HCT116 (cell line): ENCODE data around the gene DPF1. TPM values are rescaled to one million over a fixed set of nuclear protein-coding genes. Genes with fewer than 3 reads are reported as not detected.

Source experiments
- ATAC-seq: fragments of 200-7000 bp; cut with Tn5 transposase; 2 replicates; pipeline ENCODE4 v1.9.1; 2020; ENCODE audit warnings: mild to moderate bottlenecking, moderate library complexity
- BruUV-seq: library from RNA; stranded (reverse); fragments of 400-500 nt; replicated peaks from 2 replicates; lab custom pipeline; 2021; lab: Mats Ljungman, UMichigan
- CTCF ChIA-PET: fragments of 300-600 bp; sonication (Branson Sonifier 250); formaldehyde crosslinking; loops from one replicate; lab custom pipeline; 2021; ENCODE audit warnings: antibody characterized with exemption; lab: Charles Lee
- POLR2A ChIA-PET: fragments of 300-600, 350-600 bp; sonication (Branson Sonifier 250); formaldehyde crosslinking; loops from one replicate; lab custom pipeline; 2021; ENCODE audit warnings: antibody characterized with exemption; lab: Charles Lee
- RAD21 ChIA-PET, 2 experiments: fragments of 300-600 bp; sonication (Branson Sonifier 250); formaldehyde crosslinking; loops; one replicate each; lab custom pipeline; 2023; ENCODE audit warnings: low total read pairs in 2 of 2; ENCODE audit not compliant: uncharacterized antibody in 2 of 2, unreplicated experiment in 2 of 2, low non-redundant PET in 1 of 2; lab: Charles Lee
- DNase-seq: peaks from one replicate; pipeline ENCODE4 v3.0.0-alpha.2; 2010; ENCODE audit warnings: low read depth, low spot score
- H2AFZ ChIP-seq: fragments of 200-600 bp; shearing (Covaris generic), sonication (generic); 2 replicates; pipeline ENCODE4 v1.6.1; 2017; ENCODE audit warnings: low read depth, mixed run types, mixed read lengths, antibody characterized with exemption, low read length; ENCODE audit not compliant: poor library complexity, severe bottlenecking
- H3K27ac ChIP-seq: 2 replicates; pipeline ENCODE4 v1.5.1; 2012; ENCODE audit warnings: low read depth, low read length
- H3K27me3 ChIP-seq: fragments of 200-600 bp; sonication (generic); 2 replicates; pipeline ENCODE4 v1.6.1; 2016; ENCODE audit warnings: mixed run types, low read length, mixed read lengths; ENCODE audit not compliant: insufficient read depth
- H3K36me3 ChIP-seq, 2 experiments: fragments of 200-500 bp in 1 of 2; fragments of 200-600 bp in 1 of 2; sonication (Bioruptor generic) in 1 of 2; sonication (generic) in 1 of 2; 2 replicates each; pipeline versions ENCODE4 v1.5.1 to v1.6.1; 2014 to 2016; ENCODE audit warnings: low read length in 2 of 2, inconsistent platforms in 1 of 2, mixed read lengths in 1 of 2, mixed run types in 1 of 2; ENCODE audit not compliant: insufficient read depth in 2 of 2, control insufficient read depth in 1 of 2
- H3K4me1 ChIP-seq, 2 experiments: fragments of 200-600 bp in 1 of 2; sonication (generic) in 1 of 2; 2 replicates each; pipeline versions ENCODE4 v1.5.1 to v1.6.1; 2012 to 2017; ENCODE audit warnings: low read length in 2 of 2, inconsistent platforms in 1 of 2, mild to moderate bottlenecking in 1 of 2, mixed read lengths in 1 of 2, mixed run types in 1 of 2, moderate library complexity in 1 of 2; ENCODE audit not compliant: insufficient read depth in 2 of 2, control insufficient read depth in 1 of 2
- H3K4me2 ChIP-seq: fragments of 200-600 bp; sonication (generic); 2 replicates; pipeline ENCODE4 v1.6.1; 2017; ENCODE audit warnings: mixed run types, low read length, mixed read lengths
- H3K4me3 ChIP-seq, 2 experiments: fragments of 200-600 bp in 1 of 2; sonication (generic) in 1 of 2; replicated peaks in 1 of 2; 2 replicates each; pipeline ENCODE4 v1.5.1; 2011 to 2016; ENCODE audit warnings: low read length in 2 of 2, control low read depth in 1 of 2, low read depth in 1 of 2, mild to moderate bottlenecking in 1 of 2, mixed read lengths in 1 of 2, mixed run types in 1 of 2
- H3K79me2 ChIP-seq: fragments of 200-600 bp; sonication (generic); 2 replicates; pipeline ENCODE4 v1.6.1; 2017; ENCODE audit warnings: mild to moderate bottlenecking, mixed run types, low read length, moderate library complexity, mixed read lengths; ENCODE audit not compliant: insufficient read depth
- H3K9ac ChIP-seq: fragments of 200-600 bp; sonication (generic); 2 replicates; pipeline ENCODE4 v1.6.1; 2016; ENCODE audit warnings: low read length, mixed read lengths
- H3K9me2 ChIP-seq: fragments of 200-600 bp; sonication (generic), shearing (Covaris generic); 2 replicates; pipeline ENCODE4 v1.6.1; 2017; ENCODE audit warnings: mixed run types, mild to moderate bottlenecking, moderate library complexity; ENCODE audit not compliant: insufficient read depth
- H3K9me3 ChIP-seq, 2 experiments: fragments of 200-500 bp in 1 of 2; fragments of 200-600 bp in 1 of 2; sonication (Bioruptor generic) in 1 of 2; sonication (generic) in 1 of 2; 2 replicates each; pipeline ENCODE4 v1.6.1; 2014 to 2017; ENCODE audit warnings: low read length in 2 of 2, mixed read lengths in 2 of 2, inconsistent platforms in 1 of 2, low read depth in 1 of 2, mild to moderate bottlenecking in 1 of 2, mixed run types in 1 of 2, moderate library complexity in 1 of 2; ENCODE audit not compliant: control insufficient read depth in 1 of 2, insufficient read depth in 1 of 2
- H4K20me1 ChIP-seq: fragments of 200-600 bp; sonication (generic), shearing (Covaris generic); 2 replicates; pipeline ENCODE4 v1.6.1; 2017; ENCODE audit warnings: mixed run types, mild to moderate bottlenecking, moderate library complexity; ENCODE audit not compliant: insufficient read depth
- CEBPB ChIP-seq: IDR thresholded peaks from 2 replicates; pipeline ENCODE4 v1.6.1; 2012; ENCODE audit warnings: low read depth
- CTCF ChIP-seq, 3 experiments: fragments of 200-600 bp in 1 of 3; sonication (generic) in 1 of 3; IDR thresholded peaks in 2 of 3; conservative IDR thresholded peaks in 1 of 3; 2 replicates each; pipeline ENCODE4 v1.5.1; 2012 to 2017; ENCODE audit warnings: low read depth in 2 of 3, low read length in 2 of 3, antibody characterized with exemption in 1 of 3, borderline replicate concordance in 1 of 3, control low read depth in 1 of 3, mild to moderate bottlenecking in 1 of 3, mixed read lengths in 1 of 3, mixed run types in 1 of 3, moderate library complexity in 1 of 3; ENCODE audit not compliant: insufficient read depth in 1 of 3
- EGR1 ChIP-seq: IDR thresholded peaks from 2 replicates; pipeline ENCODE4 v1.6.1; 2012; ENCODE audit warnings: low read depth
- ELF1 ChIP-seq: IDR thresholded peaks from 2 replicates; pipeline ENCODE4 v1.6.1; 2012; ENCODE audit warnings: low read depth, borderline replicate concordance
- JUND ChIP-seq: IDR thresholded peaks from 2 replicates; pipeline ENCODE4 v1.6.1; 2012
- POLR2A ChIP-seq: IDR thresholded peaks from 2 replicates; pipeline ENCODE4 v1.7.0; 2011; ENCODE audit warnings: borderline replicate concordance; ENCODE audit not compliant: insufficient read depth, insufficient read length; ENCODE audit errors: extremely low read depth
- POLR2AphosphoS5 ChIP-seq: IDR thresholded peaks from 2 replicates; pipeline ENCODE4 v1.6.1; 2011; ENCODE audit warnings: mild to moderate bottlenecking, low read depth, low read length, moderate library complexity
- SIN3A ChIP-seq: IDR thresholded peaks from 2 replicates; pipeline ENCODE4 v1.6.1; 2012; ENCODE audit warnings: low read depth
- SP1 ChIP-seq: IDR thresholded peaks from 2 replicates; pipeline ENCODE4 v1.6.1; 2012; ENCODE audit warnings: low read depth
- YY1 ChIP-seq: IDR thresholded peaks from 2 replicates; pipeline ENCODE4 v1.6.1; 2011; ENCODE audit warnings: low read length, low read depth, moderate library complexity, mild to moderate bottlenecking; ENCODE audit not compliant: insufficient replicate concordance; ENCODE audit errors: extremely low read depth
- intact Hi-C: fragments of 100-400 bp; cut with micrococcal nuclease; formaldehyde crosslinking; loops from 2 replicates; pipeline ENCODE4 v1.10.0; 2022
- total RNA-seq: library from RNA; stranded (reverse); gene quantifications from one replicate; pipeline ENCODE4 v1.2.1, GENCODE V29; 2021; ENCODE audit not compliant: unreplicated experiment

Gene DPF1
- total RNA-seq, 1 experiment from 2014 or later = 9.7 TPM

DNA sequence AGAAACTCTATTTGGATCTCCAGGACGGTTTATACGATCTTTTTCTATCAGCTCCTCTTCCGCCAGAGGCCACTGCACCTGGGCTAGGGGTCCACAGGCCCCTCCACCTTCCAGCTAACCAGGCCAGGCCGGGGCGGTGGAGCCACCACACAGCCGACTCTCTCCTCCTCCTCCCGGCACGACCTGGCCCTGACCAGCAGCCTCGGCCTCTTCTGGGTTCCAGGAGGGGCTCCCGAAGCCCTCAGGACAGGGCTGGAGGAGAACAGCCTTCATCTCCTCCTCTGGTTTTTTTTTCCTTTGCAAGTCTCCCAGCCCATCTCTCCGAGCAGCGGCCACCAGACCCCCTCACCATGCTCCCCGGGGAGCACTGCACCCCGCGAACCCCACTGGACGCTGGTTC lies 17.1 kb downstream of the DPF1 start (continued):
- TF ChIP-seq SIN3A (no peak), CTCF (IDR thresholded peaks at IDR 0.05 in 2 of 3, conservative IDR thresholded peaks at IDR 0.05 in 1 of 3; ENCODE audit: borderline replicate concordance in 1 of 3, insufficient read depth in 1 of 3, low read depth in 2 of 3, low read length in 2 of 3) (no peak)

- H4K20me1 ChIP-seq = no peaks in the 10 kb centered on the region
- CTCF ChIA-PET = no interaction called here
- no peak for ATAC-seq
- no peaks in the 10 kb centered on the region for H3K27me3 ChIP-seq
- TSS peak; percentile 27 for BruUV-seq
- H3K9ac ChIP-seq = no peak overlapping the region
- RAD21 ChIA-PET = no interaction called here
- POLR2A ChIA-PET = no interaction called here
- no peak overlapping the region for H3K4me3 ChIP-seq
- intact Hi-C loops = no loop called here
- no peaks in the 10 kb centered on the region for H3K79me2 ChIP-seq
- no peaks in the 10 kb centered on the region for H3K9me3 ChIP-seq
- H3K36me3 ChIP-seq = no peaks in the 10 kb centered on the region
- H3K4me2 ChIP-seq = no peak overlapping the region
- TF ChIP-seq JUND = no peak
- no peak for TF ChIP-seq POLR2AphosphoS5
- no peak for TF ChIP-seq EGR1
- no peak for TF ChIP-seq ELF1
- TF ChIP-seq POLR2A = no peak
- no peak for TF ChIP-seq YY1
- TF ChIP-seq SP1 = no peak
- TF ChIP-seq CEBPB = no peak
- TF ChIP-seq, all 23 proteins: peak for 0
- Histone ChIP-seq H2AFZ (no peak overlapping the region), H3K9me2 (no peaks in the 10 kb centered on the region), H3K4me1 (peaks cover 0 to 7% of the 10 kb centered on the region in 2 experiments; a peak in 1 of 4 replicates), H3K27ac (no peak overlapping the region)
- DNase-seq = no peak
These were observed 17.8 kb downstream of the DPF1 start for GRCh38 chr19:38206006-38206745.
